NCI-H1105 treated with DMSO at 0.1 percent for 48 hours (cell line): ENCODE data around the gene EHHADH.
"Not testable (repeated sequence)": the region's sequence is repeated elsewhere in the genome, so short reads cannot be mapped to it uniquely, and the experiment has no call there.

Source experiments
- DNase-seq: peaks from one replicate; lab custom pipeline; 2025; lab: John Stamatoyannopoulos, UW

EHHADH gene

GRCh38 chr3:185251272-185251671 is 2.6 kb downstream of the EHHADH start:
- DNase-seq = no peak

GRCh38 chr3:185250653-185251052 is 3.2 kb downstream of the EHHADH start:
- no peak for DNase-seq

- no peak for DNase-seq
Observed at GRCh38 chr3:185250247-185250646, 3.6 kb downstream of the EHHADH start.

- DNase-seq = no peak
Observed at GRCh38 chr3:185242642-185243041, 11.2 kb downstream of the EHHADH start.

- DNase-seq = no peak
Observed at GRCh38 chr3:185236969-185237368, 16.9 kb downstream of the EHHADH start.

- no peak for DNase-seq
Observed at GRCh38 chr3:185233328-185233727, 20.5 kb downstream of the EHHADH start.

GRCh38 chr3:185226526-185226925 is 27.3 kb downstream of the EHHADH start:
- DNase-seq = not testable (repeated sequence)

- DNase-seq = no peak
Observed at GRCh38 chr3:185225523-185225922, 28.3 kb downstream of the EHHADH start.

GRCh38 chr3:185225080-185225479 is 28.8 kb downstream of the EHHADH start:
- DNase-seq = no peak

- DNase-seq = no peak
Observed at GRCh38 chr3:185221203-185221602, 32.6 kb downstream of the EHHADH start.

- peak; percentile 26 for DNase-seq
Observed at GRCh38 chr3:185216607-185216958, 37.3 kb downstream of the EHHADH start.

GRCh38 chr3:185215873-185216606 is 37.8 kb downstream of the EHHADH start:
- DNase-seq = peak; percentile 36

- no peak for DNase-seq
Observed at GRCh38 chr3:185212559-185212958, 41.3 kb downstream of the EHHADH start.

- DNase-seq = no peak
Observed at GRCh38 chr3:185212086-185212485, 41.8 kb downstream of the EHHADH start.

- peak; percentile 91 for DNase-seq
Observed at GRCh38 chr3:185210621-185211142, 43.2 kb downstream of the EHHADH start.

- no peak for DNase-seq
Observed at GRCh38 chr3:185208823-185209222, 45.0 kb downstream of the EHHADH start.

GRCh38 chr3:185207931-185208746 is 45.7 kb downstream of the EHHADH start:
- no peak for DNase-seq

GRCh38 chr3:185207481-185207880 is 46.4 kb downstream of the EHHADH start:
- no peak for DNase-seq

GRCh38 chr3:185205865-185206264 is 48.0 kb downstream of the EHHADH start:
- no peak for DNase-seq

- DNase-seq = no peak
Observed at GRCh38 chr3:185204894-185205293, 49.0 kb downstream of the EHHADH start.

GRCh38 chr3:185200639-185201038 is 53.2 kb downstream of the EHHADH start:
- no peak for DNase-seq

- no peak for DNase-seq
Observed at GRCh38 chr3:185199671-185200070, 54.2 kb downstream of the EHHADH start.

GRCh38 chr3:185199206-185199605 is 54.6 kb downstream of the EHHADH start:
- DNase-seq = no peak
